Inferior parietal cortex (tissue), 1 donor: Measurements from ENCODE around the gene SIGLECL1.
"Not testable (repeated sequence)": the region's sequence is repeated elsewhere in the genome, so short reads cannot be mapped to it uniquely, and the experiment has no call there.

Experiments used
- DNase-seq: peaks from one replicate; pipeline ENCODE4 v3.0.0-alpha.2; 2016; ENCODE audit errors: extremely low spot score

The SIGLECL1 gene

GRCh38 chr19:51250786-51251467 is at the start of gene SIGLECL1:
TSS of gene SIGLECL1 (plus strand) at chr19:51251080. CDS start at chr19:51264073, 12,993 bp downstream.
- no peak for DNase-seq

DNA sequence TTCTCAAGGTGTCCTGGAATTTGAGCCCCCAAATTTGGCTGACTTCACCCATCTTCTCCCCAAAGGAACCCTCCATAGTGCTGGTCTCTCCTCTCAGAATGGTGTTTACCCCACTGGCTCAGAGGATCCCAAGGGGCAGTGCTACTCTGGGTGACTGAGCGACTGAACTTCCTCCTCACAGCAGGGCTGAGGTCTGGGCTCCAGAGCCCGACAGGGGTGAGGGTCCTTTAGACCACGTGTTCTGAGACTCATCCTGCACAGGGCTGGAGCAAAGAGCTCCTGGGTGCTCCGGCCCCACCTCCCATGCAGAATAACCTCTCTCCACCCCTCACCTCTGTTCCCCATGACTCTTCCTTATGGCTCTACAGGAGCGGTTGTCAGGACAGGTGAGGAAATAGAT is 49.2 kb upstream of the SIGLECL1 start:
- no peak for DNase-seq

GRCh38 chr19:51203916-51204315 is 47.0 kb upstream of the SIGLECL1 start:
- DNase-seq, result no peak

DNA sequence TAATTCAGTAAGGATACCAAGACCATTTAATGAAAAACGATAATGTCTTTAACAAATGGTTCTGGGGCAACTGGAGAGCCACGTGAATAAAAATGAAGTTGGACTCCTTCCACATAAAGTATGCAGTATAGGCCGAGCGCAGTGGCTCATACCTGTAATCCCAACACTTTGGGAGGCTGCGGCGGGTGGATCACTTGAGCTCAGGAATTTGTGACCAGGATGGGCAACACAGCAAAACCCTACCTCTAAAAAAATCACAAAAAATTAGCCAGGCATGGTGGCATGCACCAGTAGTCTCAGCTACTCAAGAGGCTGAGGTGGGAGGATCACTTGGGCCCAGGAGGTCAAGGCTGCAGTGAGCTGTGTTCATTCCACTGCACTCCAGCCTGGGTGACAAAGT is 46.6 kb upstream of the SIGLECL1 start:
- no peak for DNase-seq

- no peak for DNase-seq
These were observed 43.1 kb upstream of the SIGLECL1 start for GRCh38 chr19:51207747-51208146.

DNA sequence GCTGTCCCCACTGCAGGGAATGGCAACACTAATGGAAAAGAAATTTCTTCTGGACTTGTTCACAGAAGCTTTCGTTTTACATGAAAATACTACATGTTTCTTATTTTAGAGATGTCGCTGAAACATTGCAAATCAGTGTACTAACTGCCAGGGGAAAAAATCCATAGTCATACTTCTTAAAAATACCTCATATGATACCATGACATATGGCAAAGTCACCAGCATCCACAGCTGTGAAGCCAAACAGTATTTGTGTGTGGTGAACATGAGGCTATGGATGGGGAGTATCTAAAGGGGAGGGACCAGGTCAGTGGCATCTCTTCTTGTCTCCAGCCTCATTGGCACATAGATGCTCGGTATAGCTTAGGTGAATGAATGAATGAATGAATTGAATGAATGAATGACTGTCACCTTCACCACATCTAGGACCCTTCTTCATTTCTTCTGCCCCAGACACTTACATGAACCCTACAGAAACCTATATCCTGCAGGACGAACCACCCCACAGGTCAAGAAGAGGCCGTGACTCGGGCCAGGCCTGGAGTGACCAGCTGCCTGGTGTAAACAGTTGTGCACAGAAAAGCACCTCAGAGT is 40.6 kb upstream of the SIGLECL1 start:
- DNase-seq, result peak; percentile 18

GRCh38 chr19:51210874-51211361 is 40.0 kb upstream of the SIGLECL1 start:
- not testable (repeated sequence) for DNase-seq

GRCh38 chr19:51211833-51212232 is 39.0 kb upstream of the SIGLECL1 start:
- DNase-seq, result no peak

GRCh38 chr19:51219307-51219706 is 31.6 kb upstream of the SIGLECL1 start:
- no peak for DNase-seq

DNA sequence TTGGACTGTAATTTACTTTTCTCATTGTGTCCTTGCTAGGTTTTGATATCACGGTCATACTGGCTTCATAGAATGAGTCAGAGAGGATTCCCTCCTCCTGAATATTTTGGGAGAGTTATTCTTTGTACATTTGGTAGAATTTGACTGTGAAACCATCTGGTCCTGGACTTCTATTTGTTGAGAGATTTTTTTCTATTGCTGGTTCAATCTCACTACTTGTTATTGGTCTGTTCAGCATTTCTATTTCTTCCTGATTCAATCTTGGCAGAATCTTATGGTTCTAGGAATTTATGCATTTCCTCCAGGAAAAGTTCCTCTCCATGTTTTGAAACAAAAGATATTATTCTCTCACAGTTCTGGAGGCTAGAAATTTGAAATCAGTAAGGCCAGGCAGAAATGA is 30.9 kb upstream of the SIGLECL1 start:
- peak; percentile 20 for DNase-seq

DNA sequence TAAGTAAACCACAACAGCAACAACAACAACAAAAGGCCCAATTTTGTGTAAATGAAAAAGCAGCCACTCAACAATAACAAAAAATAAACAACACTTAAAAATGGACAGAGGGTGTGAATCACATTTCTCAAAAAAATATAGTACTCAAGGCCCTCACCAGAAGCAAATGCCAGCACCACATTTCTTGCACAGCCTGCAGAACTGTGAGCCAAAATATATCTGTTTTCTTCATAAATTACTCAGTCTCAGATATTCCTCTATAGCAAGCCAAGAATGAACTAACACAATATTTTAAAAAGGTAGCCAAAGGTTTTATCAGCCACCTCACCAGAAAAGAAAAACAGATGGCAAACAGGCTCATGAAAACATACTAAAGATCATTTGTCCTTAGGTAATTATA is 29.9 kb upstream of the SIGLECL1 start:
- no peak for DNase-seq

- DNase-seq, result no peak
These were observed 26.7 kb upstream of the SIGLECL1 start for GRCh38 chr19:51224163-51224641.

DNA sequence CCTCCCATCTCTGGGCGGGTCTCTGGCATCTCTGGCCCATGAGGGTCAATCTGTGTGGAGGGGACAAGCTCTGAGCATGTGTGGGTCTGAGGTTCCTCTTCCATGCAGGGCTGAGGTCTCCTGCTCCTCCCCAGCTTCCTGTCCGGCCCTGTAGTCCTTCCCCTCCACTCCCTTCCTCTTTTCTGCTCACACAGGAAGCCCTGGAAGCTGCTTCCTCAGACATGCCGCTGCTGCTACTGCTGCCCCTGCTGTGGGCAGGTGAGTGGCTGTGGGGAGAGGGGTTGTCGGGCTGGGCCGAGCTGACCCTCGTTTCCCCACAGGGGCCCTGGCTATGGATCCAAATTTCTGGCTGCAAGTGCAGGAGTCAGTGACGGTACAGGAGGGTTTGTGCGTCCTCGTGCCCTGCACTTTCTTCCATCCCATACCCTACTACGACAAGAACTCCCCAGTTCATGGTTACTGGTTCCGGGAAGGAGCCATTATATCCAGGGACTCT is 25.9 kb upstream of the SIGLECL1 start, which contains the start of gene CD33:
Gene CD33, plus strand, starts transcription at position 183 of the 496 bp plus-strand sequence. Its CDS starts 39 bp downstream, at position 222.
- not testable (repeated sequence) for DNase-seq

DNA sequence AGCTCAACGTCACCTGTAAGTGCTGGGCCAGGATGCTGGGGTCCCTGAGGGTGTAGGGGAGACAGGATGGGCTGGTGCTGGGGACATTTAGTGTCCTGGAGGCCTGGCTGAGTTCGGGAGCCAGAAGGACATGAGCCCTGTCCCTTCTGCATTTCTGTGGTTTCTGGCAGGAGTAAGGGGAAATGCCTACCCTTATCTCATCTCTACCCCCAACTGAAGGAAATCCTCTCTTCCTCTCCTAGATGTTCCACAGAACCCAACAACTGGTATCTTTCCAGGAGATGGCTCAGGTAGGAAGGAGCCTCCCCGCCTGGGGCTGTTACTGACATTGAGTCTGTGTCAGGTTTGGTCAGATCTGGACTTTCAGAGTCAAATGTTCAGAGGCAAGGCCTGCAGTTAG is 24.8 kb upstream of the SIGLECL1 start:
- DNase-seq, result no peak

- DNase-seq, result no peak
These were observed 23.6 kb upstream of the SIGLECL1 start for GRCh38 chr19:51227326-51227725.

GRCh38 chr19:51227966-51228365 is 22.9 kb upstream of the SIGLECL1 start:
- no peak for DNase-seq

DNA sequence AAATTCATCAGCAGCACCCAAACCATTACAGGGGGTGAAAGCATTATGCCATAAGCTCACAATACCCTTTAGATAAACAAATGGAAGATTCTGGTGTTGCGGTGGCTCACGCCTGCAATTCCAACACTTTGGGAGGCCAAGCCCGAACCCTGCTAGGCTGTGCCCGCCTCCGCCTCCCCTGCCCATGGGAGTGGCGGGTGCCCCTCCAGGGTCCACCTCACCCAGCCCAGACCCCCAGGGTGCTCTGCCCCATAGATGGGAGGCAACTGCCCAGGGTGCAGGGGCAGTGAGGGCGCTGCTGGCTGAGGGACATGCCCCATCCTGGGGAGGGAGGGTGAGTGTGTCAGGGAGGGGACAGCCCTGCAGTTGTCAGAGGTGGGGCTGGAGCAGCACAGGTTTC is 10.0 kb upstream of the SIGLECL1 start:
- no peak for DNase-seq

- no peak for DNase-seq
These were observed 7.8 kb upstream of the SIGLECL1 start for GRCh38 chr19:51242881-51243630.

DNA sequence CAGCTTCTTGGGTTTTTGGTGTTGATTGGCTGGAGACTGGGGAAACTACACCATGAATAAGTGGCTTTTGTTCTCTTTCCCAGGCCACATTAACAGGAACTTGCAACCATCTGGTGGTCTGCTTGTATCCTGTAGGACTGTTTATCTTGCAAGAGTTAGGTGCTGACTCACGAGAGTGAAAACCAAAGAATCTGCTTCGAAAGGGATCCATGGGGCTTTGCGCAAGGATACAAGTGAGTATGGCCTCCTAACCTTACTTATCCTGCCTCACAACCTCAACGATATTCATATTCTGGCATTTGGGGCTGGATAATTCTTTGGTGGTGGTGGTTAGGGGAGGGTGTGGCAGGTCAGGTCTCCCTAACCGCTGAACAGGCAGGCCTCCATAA is 4.7 kb upstream of the SIGLECL1 start:
- DNase-seq, result no peak

DNA sequence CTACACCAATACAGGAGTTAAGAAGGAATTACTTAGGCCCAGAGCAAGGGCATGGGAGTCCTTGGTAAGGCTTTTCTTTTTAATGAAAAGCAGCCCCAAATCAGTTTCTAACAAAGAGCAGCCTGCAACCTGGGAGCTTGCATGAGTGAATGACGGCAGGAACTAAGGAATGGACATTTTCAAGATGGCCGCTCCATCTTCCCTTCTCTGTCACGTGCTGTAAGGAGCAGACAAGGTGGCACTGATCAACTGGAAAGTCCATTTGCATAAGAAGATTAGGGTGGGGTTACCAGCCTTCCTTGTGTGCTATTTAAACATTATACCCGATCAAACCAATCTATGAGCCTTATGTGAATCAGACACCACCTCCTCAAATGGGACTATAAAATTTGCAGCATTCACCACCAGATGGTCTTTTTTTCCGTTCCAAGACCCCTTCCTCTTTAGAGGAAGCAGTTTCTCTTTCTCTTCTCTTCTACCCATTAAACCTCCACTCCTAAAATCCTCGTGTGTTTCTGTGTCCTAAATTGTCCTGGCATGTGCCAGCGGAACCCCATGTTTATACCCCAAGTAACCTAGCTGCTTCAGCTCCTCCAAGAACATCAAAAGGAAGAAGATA is 2.8 kb upstream of the SIGLECL1 start:
- no peak for DNase-seq

DNA sequence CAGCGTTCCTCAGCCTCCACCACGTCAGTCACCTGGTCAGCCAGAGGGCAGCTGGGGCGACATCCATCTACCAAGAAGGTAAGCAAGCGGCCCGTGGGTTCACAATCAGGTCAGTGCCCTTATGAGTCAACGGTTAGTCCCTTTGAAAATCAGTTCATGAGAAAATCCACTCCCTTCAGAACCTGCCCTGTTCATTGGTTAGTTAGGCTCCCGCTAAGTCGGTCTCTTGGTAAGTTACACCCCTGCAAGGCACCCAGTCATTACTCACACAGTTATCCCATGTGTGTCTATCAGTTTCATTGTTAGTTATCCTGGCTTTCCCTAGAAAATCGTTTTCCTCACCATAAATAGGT is 564 bp downstream of the SIGLECL1 start:
- DNase-seq, result no peak
